SK-N-SH (cell line): ENCODE results near the gene CNTNAP2. TPM values are rescaled to one million over a fixed set of nuclear protein-coding genes. Genes with fewer than 3 reads are reported as not detected.
A peak's percentile ranks its signal among the peaks of the same experiment; 100 is the strongest.

Source experiments
- CTCF ChIA-PET: fragments of 300-600, 350-600 bp; formaldehyde crosslinking; extraction: SDS; loops from one replicate; lab custom pipeline; 2021; lab: Yijun Ruan, JAX
- POLR2A ChIA-PET: fragments of 350-600 bp; sonication (Branson Sonifier 250); formaldehyde crosslinking; extraction: SDS; loops from one replicate; lab custom pipeline; 2020; ENCODE audit warnings: antibody characterized with exemption, inconsistent platforms; lab: Yijun Ruan, JAX
- DNase-seq: peaks from one replicate; pipeline ENCODE4 v3.0.0; 2012
- H2AFZ ChIP-seq: fragments of 200-600 bp; sonication (generic); 2 replicates; pipeline ENCODE4 v1.8.1; 2016; ENCODE audit warnings: antibody characterized with exemption, mild to moderate bottlenecking, low read depth
- H3F3A ChIP-seq: fragments of 200-600 bp; sonication (generic); replicated peaks from 2 replicates; pipeline ENCODE3; 2016; ENCODE audit warnings: antibody characterized with exemption, mild to moderate bottlenecking; ENCODE audit not compliant: insufficient read depth
- H3K27ac ChIP-seq, 2 experiments: fragments of 200-500 bp in 1 of 2; fragments of 200-600 bp in 1 of 2; sonication (Bioruptor generic) in 1 of 2; sonication (generic), shearing (Covaris generic) in 1 of 2; 2 replicates each; pipeline versions ENCODE4 v1.5.1 to v1.6.1; 2014 to 2016; ENCODE audit warnings: low read depth in 2 of 2, inconsistent platforms in 1 of 2, low read length in 1 of 2, mild to moderate bottlenecking in 1 of 2, mixed read lengths in 1 of 2
- H3K27me3 ChIP-seq: fragments of 200-600 bp; sonication (generic), shearing (Covaris generic); 2 replicates; pipeline ENCODE4 v1.6.1; 2016; ENCODE audit warnings: mixed run types; ENCODE audit not compliant: insufficient read depth
- H3K36me3 ChIP-seq, 2 experiments: fragments of 200-500 bp in 1 of 2; fragments of 200-600 bp in 1 of 2; sonication (Bioruptor generic) in 1 of 2; sonication (generic) in 1 of 2; replicated peaks in 1 of 2; 2 replicates each; pipeline versions ENCODE3 to v1.5.1; 2014 to 2016; ENCODE audit warnings: low read length in 1 of 2, mild to moderate bottlenecking in 1 of 2; ENCODE audit not compliant: insufficient read depth in 2 of 2, control insufficient read depth in 1 of 2
- H3K4me1 ChIP-seq, 2 experiments: fragments of 200-500 bp in 1 of 2; fragments of 200-600 bp in 1 of 2; sonication (Bioruptor generic) in 1 of 2; sonication (generic), shearing (Covaris generic) in 1 of 2; 2 replicates each; pipeline versions ENCODE4 v1.5.1 to v1.6.1; 2014 to 2016; ENCODE audit warnings: low read depth in 1 of 2, low read length in 1 of 2, mixed run types in 1 of 2; ENCODE audit not compliant: insufficient read depth in 2 of 2, control insufficient read depth in 1 of 2
- H3K4me2 ChIP-seq: fragments of 200-600 bp; sonication (generic), shearing (Covaris generic); 2 replicates; pipeline ENCODE4 v1.6.1; 2017; ENCODE audit warnings: mixed run types
- H3K4me3 ChIP-seq, 2 experiments: fragments of 200-500 bp in 1 of 2; fragments of 200-600 bp in 1 of 2; sonication (Bioruptor generic) in 1 of 2; sonication (generic), shearing (Covaris generic) in 1 of 2; 2 replicates each; pipeline versions ENCODE4 v1.5.1 to v1.8.1; 2014 to 2016; ENCODE audit warnings: low read depth in 2 of 2, inconsistent platforms in 1 of 2, low read length in 1 of 2, mild to moderate bottlenecking in 1 of 2, mixed read lengths in 1 of 2, moderate library complexity in 1 of 2
- H3K79me2 ChIP-seq: fragments of 200-600 bp; sonication (generic); 2 replicates; pipeline ENCODE4 v1.8.1; 2017; ENCODE audit warnings: mild to moderate bottlenecking; ENCODE audit not compliant: insufficient read depth
- H3K9ac ChIP-seq: fragments of 200-600 bp; sonication (generic); 2 replicates; pipeline ENCODE4 v1.6.1; 2017; ENCODE audit warnings: mixed run types
- H3K9me2 ChIP-seq: fragments of 200-600 bp; sonication (generic); 2 replicates; pipeline ENCODE4 v1.6.1; 2017; ENCODE audit warnings: mixed run types
- H3K9me3 ChIP-seq: fragments of 200-600 bp; sonication (generic); 2 replicates; pipeline ENCODE4 v1.6.1; 2017; ENCODE audit warnings: mixed run types, mild to moderate bottlenecking, moderate library complexity
- H4K20me1 ChIP-seq: fragments of 200-600 bp; sonication (generic); 2 replicates; pipeline ENCODE4 v1.6.1; 2017; ENCODE audit warnings: mild to moderate bottlenecking, mixed run types; ENCODE audit not compliant: insufficient read depth
- JUND ChIP-seq: IDR thresholded peaks from 2 replicates; pipeline ENCODE4 v1.4.0; 2012
- NFIC ChIP-seq: IDR thresholded peaks from 2 replicates; pipeline ENCODE4 v1.4.0; 2012; ENCODE audit warnings: borderline replicate concordance
- RXRA ChIP-seq: IDR thresholded peaks from 2 replicates; pipeline ENCODE4 v1.4.0; 2012; ENCODE audit warnings: low read depth, mild to moderate bottlenecking, borderline replicate concordance
- SMC3 ChIP-seq: IDR thresholded peaks from 2 replicates; pipeline ENCODE4 v1.6.1; 2012; ENCODE audit warnings: low read depth, low read length, improper control_type of control experiment
- TCF12 ChIP-seq: IDR thresholded peaks from 2 replicates; pipeline ENCODE4 v1.4.0; 2012
- USF1 ChIP-seq: IDR thresholded peaks from 2 replicates; pipeline ENCODE4 v1.4.0; 2012; ENCODE audit warnings: low read depth, borderline replicate concordance
- YY1 ChIP-seq: IDR thresholded peaks from 2 replicates; pipeline ENCODE4 v1.4.0; 2012; ENCODE audit warnings: low read depth, mild to moderate bottlenecking
- WGBS: methylation state at CpG from one replicate; pipeline ENCODE4 v1.1.6; 2017; ENCODE audit warnings: low lambda C conversion rate; 5-methylcytosine and 5-hydroxymethylcytosine counted together
- polyA plus RNA-seq, 3 experiments: library from polyadenylated mRNA; depleted of rRNA; stranded (reverse); fragments of >200 nt; gene quantifications; 2 replicates each; pipeline ENCODE4 v1.2.3, GENCODE V29; 2012
- TF ChIP-seq, protein P1 (sequence below): fragments of 200-600 bp; sonication (generic); IDR thresholded peaks from 2 replicates; pipeline ENCODE4 v1.6.1; 2017; ENCODE audit warnings: antibody characterized with exemption, mild to moderate bottlenecking, moderate library complexity

The CNTNAP2 gene
- polyA plus RNA-seq, 1 of the 3 experiments (the other 2 are of a cell fraction): 3.4 TPM

GRCh38 chr7:147406521-147407135 is 1290.0 kb downstream of the CNTNAP2 start:
- Histone ChIP-seq H3K9me3 (no peaks in the 10 kb centered on the region), H3K79me2 (no peaks in the 10 kb centered on the region), H4K20me1 (no peaks in the 10 kb centered on the region), H2AFZ (peak overlapping the region; percentile 42), H3K27ac (peak overlapping the region; percentile 18 to 32; a peak in 3 of 4 replicates), H3K36me3 (no peaks in the 10 kb centered on the region), H3K9ac (no peak overlapping the region), H3K4me2 (no peak overlapping the region), H3K4me1 (peaks cover 0 to 18% of the 10 kb centered on the region in 2 experiments; a peak in 3 of 4 replicates), H3K4me3 (no peak overlapping the region), H3K27me3 (no peaks in the 10 kb centered on the region), H3F3A (no peaks in the 10 kb centered on the region), H3K9me2 (no peaks in the 10 kb centered on the region)
- WGBS: 60% methylated on average over 3 of the region's 3 CpGs
- POLR2A ChIA-PET: no interaction called here
- CTCF ChIA-PET: interaction anchor here (1.0 kb wide), 1 partner anchor 25 kb away, joined by 5 read pairs; no protein-coding TSS in a partner anchor
- DNase-seq: no peak
- no peak for TF ChIP-seq JUND
- TF ChIP-seq TCF12: peak; percentile 18; the same call in 1 of the 2 replicates
- TF ChIP-seq, protein P1, sequence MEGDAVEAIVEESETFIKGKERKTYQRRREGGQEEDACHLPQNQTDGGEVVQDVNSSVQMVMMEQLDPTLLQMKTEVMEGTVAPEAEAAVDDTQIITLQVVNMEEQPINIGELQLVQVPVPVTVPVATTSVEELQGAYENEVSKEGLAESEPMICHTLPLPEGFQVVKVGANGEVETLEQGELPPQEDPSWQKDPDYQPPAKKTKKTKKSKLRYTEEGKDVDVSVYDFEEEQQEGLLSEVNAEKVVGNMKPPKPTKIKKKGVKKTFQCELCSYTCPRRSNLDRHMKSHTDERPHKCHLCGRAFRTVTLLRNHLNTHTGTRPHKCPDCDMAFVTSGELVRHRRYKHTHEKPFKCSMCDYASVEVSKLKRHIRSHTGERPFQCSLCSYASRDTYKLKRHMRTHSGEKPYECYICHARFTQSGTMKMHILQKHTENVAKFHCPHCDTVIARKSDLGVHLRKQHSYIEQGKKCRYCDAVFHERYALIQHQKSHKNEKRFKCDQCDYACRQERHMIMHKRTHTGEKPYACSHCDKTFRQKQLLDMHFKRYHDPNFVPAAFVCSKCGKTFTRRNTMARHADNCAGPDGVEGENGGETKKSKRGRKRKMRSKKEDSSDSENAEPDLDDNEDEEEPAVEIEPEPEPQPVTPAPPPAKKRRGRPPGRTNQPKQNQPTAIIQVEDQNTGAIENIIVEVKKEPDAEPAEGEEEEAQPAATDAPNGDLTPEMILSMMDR: no peak
- TF ChIP-seq RXRA: 0 out of 2 replicates have a peak, but pooled peaks have one; percentile 8
- TF ChIP-seq NFIC: 0 out of 2 replicates have a peak, but pooled peaks have one; percentile 5

DNA sequence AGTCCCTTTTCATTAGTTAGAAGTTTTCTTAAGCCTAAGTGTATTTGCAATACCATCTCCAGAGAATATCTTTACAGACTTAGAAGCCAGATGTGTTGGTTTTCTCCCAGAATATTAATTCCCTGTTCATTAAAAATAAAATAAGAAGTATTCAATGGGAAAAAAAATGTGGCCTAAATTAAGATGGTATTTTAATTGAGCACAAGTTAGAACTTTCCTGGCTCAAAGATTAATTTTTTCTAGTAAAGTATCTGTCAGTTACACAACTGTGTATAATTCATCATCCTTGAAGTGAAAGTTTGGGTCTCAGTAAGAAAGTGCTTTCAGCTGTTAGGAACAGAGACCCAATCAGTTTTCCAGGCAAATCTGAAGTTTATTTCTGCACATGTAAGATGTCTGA is 1294.5 kb downstream of the CNTNAP2 start:
- peak overlapping the region; percentile 48; the same call in 1 of the 2 replicates for H2AFZ ChIP-seq

DNA sequence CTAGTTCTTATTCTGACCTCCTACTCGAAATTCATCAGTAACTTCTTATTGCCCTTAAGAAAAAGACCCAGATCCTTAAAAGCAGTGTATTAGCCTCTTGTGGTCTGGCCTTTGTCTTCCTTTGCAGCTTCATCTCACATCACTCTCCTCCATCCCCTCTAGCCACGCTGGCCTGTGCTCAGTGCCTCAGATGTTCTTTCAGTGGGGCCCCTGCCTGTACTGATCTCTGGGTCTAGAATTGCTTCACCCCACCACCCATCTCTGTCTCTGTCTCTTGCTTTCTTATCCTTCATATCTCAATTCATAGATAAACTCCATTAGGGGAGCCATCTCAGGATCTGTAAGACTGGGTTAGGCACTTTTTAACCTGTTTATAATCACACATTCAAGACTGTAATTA is 1295.5 kb downstream of the CNTNAP2 start:
- H3K9me2 ChIP-seq: no peaks in the 10 kb centered on the region
- H3K27ac ChIP-seq: peak overlapping the region; percentile 47 to 72; a peak in 3 of 4 replicates
- no peaks in the 10 kb centered on the region for H3K36me3 ChIP-seq
- POLR2A ChIA-PET: no interaction called here
- no peaks in the 10 kb centered on the region for H3K27me3 ChIP-seq
- no peaks in the 10 kb centered on the region for H3K9me3 ChIP-seq
- DNase-seq: peak; percentile 17
- H3K4me1 ChIP-seq: peaks cover 4 to 30% of the 10 kb centered on the region in 2 experiments
- CTCF ChIA-PET: no interaction called here
- H4K20me1 ChIP-seq: no peaks in the 10 kb centered on the region
- H2AFZ ChIP-seq: peak overlapping the region; percentile 56; the same call in 1 of the 2 replicates
- H3K79me2 ChIP-seq: no peaks in the 10 kb centered on the region
- WGBS: 76% methylated on average over 2 of the region's 2 CpGs
- 0 out of 2 replicates have a peak overlapping the region, but pooled peaks have one; percentile 11 for H3K4me2 ChIP-seq
- H3K9ac ChIP-seq: peak overlapping the region; percentile 15; the same call in 1 of the 2 replicates
- TF ChIP-seq YY1: no peak
- TF ChIP-seq SMC3: 0 out of 2 replicates have a peak, but pooled peaks have one; percentile 1
- no peak overlapping the region for H3K4me3 ChIP-seq
- peaks cover 16% of the 10 kb centered on the region for H3F3A ChIP-seq

More for the DNA sequence above, 1294.5 kb downstream of the CNTNAP2 start:
- no peaks in the 10 kb centered on the region for H3K9me3 ChIP-seq
- no peak overlapping the region for H3K4me3 ChIP-seq
- H4K20me1 ChIP-seq: no peaks in the 10 kb centered on the region
- no peak overlapping the region for H3K9ac ChIP-seq
- TF ChIP-seq USF1: no peak
- no peak for TF ChIP-seq YY1
- TF ChIP-seq, all 33 proteins: peak for 0
- Histone ChIP-seq H3K27ac (peak overlapping the region; percentile 11 to 72; a peak in 3 of 4 replicates), H3K9me2 (no peaks in the 10 kb centered on the region), H3K36me3 (no peaks in the 10 kb centered on the region), H3K4me1 (peaks cover 4 to 35% of the 10 kb centered on the region in 2 experiments), H3K27me3 (no peaks in the 10 kb centered on the region), H3K4me2 (no peak overlapping the region), H3K79me2 (no peaks in the 10 kb centered on the region), H3F3A (peaks cover 16% of the 10 kb centered on the region)
- CTCF ChIA-PET: no interaction called here
- no peak for DNase-seq
- POLR2A ChIA-PET: no interaction called here
